ENCODE measurements around the gene NFATC2.
"Not testable (repeated sequence)": the region's sequence is repeated elsewhere in the genome, so short reads cannot be mapped to it uniquely, and the experiment has no call there.

The NFATC2 gene

GRCh38 chr20:51567622-51568021, 25.1 kb upstream of the NFATC2 start:
- no peak for DNase-seq

DNA sequence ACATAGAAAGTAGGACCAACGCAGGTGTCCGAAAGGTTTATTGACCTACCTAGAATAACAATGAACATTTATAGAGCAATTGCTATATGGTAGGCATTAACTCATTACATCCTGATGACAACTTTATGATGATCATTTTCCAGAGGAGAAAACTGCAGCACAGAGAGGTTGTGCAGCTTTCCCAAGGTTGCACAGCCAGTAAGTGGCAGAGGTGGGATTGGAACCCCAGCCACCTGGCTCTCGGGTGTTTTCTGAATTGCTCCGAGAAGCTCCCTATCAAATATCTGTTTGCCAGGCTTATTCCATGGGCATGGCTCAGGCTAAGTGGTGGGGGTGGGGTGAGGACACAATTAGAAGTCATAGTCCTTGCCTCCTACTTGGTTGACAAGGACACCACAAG, 24.1 kb upstream of the NFATC2 start:
- no peak for DNase-seq

- DNase-seq = peak; percentile 64
These were observed 23.0 kb upstream of the NFATC2 start for GRCh38 chr20:51565298-51566144.

- peak; percentile 90 for DNase-seq
These were observed 21.2 kb upstream of the NFATC2 start for GRCh38 chr20:51563486-51564332.

DNA sequence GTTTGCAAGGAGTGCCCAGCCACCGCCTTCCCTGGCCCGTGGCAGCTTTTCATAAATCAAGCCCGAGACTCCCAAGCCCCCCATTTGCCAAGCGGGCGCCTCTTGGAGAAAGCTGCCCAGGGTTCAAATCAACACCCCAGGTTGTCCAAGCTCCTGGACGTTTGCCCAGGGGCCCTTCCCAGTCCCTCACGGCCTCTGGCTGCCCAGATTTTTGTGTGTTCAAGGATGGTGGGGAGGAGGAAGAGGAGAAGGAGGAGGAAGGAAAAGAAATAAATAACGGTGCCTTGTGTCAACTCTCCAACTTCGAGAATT, 20.6 kb upstream of the NFATC2 start:
- no peak for DNase-seq

GRCh38 chr20:51562332-51563173, 20.0 kb upstream of the NFATC2 start:
- DNase-seq = peak; percentile 96

- DNase-seq = no peak
These were observed 19.5 kb upstream of the NFATC2 start for GRCh38 chr20:51562027-51562331.

DNA sequence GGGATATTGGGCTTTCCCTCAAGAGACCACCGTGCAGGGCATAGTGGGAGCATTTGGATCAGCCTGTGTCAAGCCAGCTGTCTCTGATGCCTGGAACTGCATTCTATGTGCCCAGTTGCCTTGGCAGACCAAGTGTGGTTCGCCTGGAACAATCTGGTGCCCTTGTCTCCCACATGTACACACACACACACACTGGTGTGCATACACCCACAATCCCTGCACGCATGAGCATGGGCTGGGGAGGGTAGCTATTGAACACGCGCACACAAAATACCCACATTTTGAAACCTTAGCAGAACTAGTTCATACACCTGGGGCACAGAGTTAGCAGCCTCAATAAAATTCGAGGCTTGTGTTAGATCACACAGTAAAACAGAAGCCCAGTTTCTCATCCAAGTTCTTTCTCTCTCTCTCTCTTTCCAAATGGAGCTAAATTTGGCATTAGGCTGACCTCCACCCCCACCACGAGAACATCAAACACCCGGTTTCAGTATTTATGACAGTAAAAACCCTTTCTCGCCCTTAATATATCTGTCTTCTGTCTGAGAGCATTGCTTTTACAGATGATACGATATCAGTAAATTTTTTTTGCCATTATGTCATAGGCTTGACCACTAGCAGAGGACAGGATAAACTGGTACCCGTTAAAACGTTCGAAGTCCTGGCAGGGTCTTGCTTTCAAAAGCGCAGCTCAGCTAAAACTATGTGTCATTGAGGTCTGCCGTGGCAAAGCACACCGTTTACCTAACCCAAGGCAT, 18.2 kb upstream of the NFATC2 start:
- no peak for DNase-seq

- DNase-seq = no peak
These were observed 17.5 kb upstream of the NFATC2 start for GRCh38 chr20:51560042-51560441.

- no peak for DNase-seq
These were observed 12.1 kb upstream of the NFATC2 start for GRCh38 chr20:51554538-51555165.

DNA sequence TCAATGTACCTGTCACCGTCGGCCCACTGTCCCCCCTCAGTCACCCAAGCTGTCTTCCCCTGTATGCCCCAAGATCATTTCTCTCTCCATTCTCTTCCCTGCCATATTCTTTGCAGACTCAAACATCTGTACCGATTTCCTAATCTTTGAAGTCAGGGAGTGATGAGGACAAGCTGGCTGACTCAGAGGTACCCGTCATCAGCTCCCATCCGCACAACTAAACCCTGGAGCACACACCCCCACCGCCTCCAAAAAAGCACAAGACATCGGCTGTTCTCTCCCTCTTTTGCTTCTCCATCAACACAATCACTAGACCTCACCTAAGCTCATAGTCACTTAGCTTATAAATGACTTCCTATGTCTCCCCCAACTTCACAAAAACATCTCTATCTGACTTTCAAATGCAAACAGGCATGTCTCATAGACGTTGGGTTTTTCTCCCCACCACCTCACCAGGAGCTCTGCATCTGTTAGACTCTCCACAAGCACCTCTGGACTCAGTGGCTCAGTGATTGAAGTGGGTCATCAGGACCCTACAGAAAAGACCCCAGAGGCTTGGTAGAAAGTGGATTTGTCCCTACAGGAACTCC, 11.5 kb upstream of the NFATC2 start:
- no peak for DNase-seq

- DNase-seq = no peak
These were observed 8.7 kb upstream of the NFATC2 start for GRCh38 chr20:51551186-51551585.

DNA sequence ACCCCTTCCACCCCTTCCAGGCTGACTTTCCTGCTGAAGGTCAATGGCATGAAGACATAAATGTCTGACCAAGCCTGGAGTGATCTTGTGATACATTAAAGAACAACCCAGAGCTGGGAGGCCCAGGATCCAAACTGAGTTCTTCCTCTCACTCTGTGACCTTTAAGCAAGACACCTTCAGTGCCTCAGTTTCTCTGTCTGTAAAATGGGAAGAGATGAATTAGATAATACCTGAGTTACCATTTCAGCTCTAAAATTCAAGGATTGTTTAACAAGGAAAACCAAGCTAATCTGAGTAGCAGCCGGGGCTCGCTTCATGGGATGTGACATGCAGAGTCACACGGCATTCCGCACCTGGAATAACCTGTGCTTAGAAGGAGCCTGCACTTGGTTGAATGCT, 7.0 kb upstream of the NFATC2 start:
- DNase-seq = no peak

- DNase-seq = no peak
These were observed 5.4 kb upstream of the NFATC2 start for GRCh38 chr20:51547951-51548350.

GRCh38 chr20:51545515-51545914, 3.0 kb upstream of the NFATC2 start:
- DNase-seq = no peak

DNA sequence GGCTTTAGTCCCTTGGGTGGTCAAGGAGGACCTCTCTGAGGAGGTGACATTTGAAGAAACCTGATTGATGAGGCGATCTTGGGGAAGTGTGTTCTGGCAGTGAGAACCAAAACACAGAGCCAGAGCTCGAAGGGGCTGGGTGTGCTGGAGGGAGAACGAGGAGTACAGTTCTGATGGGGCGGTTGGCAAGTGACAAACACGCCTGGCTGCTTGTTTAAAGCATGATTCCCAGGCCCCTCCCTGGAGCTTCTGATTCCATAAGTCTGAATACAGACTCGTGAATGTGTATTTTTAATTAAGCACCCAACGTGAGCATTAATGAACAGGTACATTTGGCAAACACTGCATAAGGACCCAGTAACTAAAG, 886 bp upstream of the NFATC2 start:
- no peak for DNase-seq

GRCh38 chr20:51542033-51542570, 417 bp downstream of the NFATC2 start:
- DNase-seq = peak; percentile 60

DNA sequence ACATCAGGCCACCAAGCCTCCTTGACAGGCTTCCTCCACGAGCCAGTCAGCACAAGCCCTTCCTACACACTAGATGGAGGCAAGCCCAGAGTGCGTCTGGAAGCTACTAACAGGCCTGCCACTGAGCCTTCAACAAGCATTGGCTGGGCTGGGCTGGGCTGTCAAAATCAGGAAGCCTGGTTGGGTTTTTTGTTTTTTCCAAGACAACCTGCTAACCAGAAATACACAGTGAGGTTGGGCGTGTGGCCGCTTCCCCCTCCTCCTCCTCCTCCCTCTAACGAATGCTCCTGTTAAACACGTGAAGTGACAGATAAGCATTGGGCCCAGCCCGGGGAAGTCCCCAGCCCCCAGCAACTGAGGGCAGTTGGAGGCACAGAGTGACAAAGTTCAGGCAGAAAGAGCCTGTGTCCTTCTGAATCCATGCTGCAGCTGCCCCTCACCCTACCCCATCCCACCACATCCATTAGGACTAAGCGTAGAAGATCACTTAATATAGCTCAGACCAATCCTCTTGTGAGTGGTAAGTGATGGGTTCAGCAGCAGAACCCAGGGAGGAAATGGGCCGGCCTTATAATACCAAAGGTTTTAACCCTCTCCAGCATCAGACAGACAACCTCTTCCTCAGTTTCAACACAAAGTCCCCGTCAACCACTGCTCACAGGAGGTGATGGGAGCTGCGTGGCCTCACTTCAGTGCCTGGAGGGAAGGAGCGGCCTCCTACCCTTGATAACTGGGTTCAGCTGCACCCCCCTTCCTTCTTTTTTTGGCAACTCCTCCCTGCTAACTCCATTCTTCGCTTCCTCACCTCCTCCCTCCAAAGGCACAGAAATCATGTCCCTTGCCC, 1.1 kb downstream of the NFATC2 start:
- DNase-seq = peak; percentile 89

GRCh38 chr20:51540580-51540979, 1.9 kb downstream of the NFATC2 start:
- no peak for DNase-seq

DNA sequence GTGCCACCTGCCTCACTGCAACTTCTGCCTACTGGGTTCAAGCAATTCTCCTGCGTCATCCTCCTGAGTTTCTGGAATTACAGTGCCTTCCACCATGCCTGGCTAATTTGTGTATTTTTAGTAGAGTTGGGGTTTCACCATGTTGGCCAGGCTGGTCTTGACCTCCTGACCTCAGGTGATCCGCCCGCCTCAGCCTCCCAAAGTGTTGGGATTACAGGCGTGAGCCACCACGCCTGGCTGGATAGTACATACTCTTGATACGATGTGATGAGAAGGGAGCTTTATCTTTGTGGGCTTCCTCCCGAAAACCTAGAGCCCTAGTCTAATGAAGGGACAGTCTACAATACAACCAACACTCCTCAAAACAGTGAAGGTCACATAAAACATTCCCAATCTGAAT, 2.4 kb downstream of the NFATC2 start:
- not testable (repeated sequence) for DNase-seq

Measured in islet precursor cell (in vitro differentiated cells).